Measurements from ENCODE around the gene XIRP1.

XIRP1 gene

GRCh38 chr3:39133822-39134221, 58.6 kb downstream of the XIRP1 start:
- no peaks in the 10 kb centered on the region for H3K79me2 ChIP-seq (ENCODE audit: insufficient read depth, low read length)
- H3K4me3 ChIP-seq (ENCODE audit: low read depth in 1 of 2, low read length in 2 of 2): no peak overlapping the region
- H3K27me3 ChIP-seq (ENCODE audit: insufficient read depth, low read length, poor library complexity): no peaks in the 10 kb centered on the region
- H3K9me3 ChIP-seq (ENCODE audit: insufficient read depth, low read length, severe bottlenecking): no peaks in the 10 kb centered on the region
- no peaks in the 10 kb centered on the region for H4K20me1 ChIP-seq (ENCODE audit: insufficient read depth, low read length)
- no peak for ATAC-seq (ENCODE audit: insufficient read depth, low read depth)
- H3K9ac ChIP-seq (ENCODE audit: low read depth, low read length): no peak overlapping the region
- H3K27ac ChIP-seq (ENCODE audit: low read length): no peak overlapping the region
- no peak for TF ChIP-seq EZH2 (IDR thresholded peaks at IDR 0.05; ENCODE audit: borderline replicate concordance, low read depth, low read length, severe bottlenecking)
- H3K36me3 ChIP-seq (ENCODE audit: insufficient read depth, low read length): no peaks in the 10 kb centered on the region
- H3K4me1 ChIP-seq (ENCODE audit: insufficient read depth, low read length): no peaks in the 10 kb centered on the region
- no peak overlapping the region for H3K4me2 ChIP-seq (ENCODE audit: insufficient read depth, low read length)
- H2AFZ ChIP-seq (ENCODE audit: low read depth, low read length): no peak overlapping the region
- DNase-seq: no peak

Data from DND-41 (cell line).